ENCODE results near the gene GM2A.
"Not testable (repeated sequence)": the region's sequence is repeated elsewhere in the genome, so short reads cannot be mapped to it uniquely, and the experiment has no call there.

Gene GM2A

DNA sequence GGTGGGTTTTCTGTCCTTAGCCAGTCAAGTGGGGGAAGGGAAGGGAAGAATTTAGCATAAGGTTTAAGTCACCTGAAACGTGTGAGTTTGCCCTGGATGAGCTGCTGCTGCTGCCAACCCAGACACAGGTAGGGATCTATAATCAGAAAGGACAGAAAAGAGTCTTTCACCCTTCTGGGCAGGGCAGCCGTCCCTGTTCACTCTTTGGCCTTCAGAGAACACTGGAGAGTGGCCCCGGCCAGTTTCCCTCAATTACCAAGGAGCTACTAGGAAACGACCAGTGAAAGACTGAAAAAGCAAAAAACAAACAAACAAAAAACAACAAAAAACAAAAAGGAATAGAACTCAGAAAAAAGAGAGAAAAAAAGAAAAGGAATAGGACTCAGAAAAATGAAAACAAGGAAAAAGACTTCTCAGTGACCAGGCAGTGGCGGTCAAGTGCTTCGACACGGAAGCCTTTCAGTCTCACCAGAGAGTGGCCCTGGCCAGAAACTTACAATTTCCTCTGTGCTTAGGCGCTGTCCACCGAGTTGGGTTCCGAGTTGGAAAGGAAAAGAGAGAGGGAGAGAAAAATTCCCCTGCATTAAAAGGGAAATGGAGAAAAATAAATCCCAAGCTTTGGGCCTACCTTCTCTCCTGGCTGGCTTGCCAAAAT, 2.5 kb upstream of the GM2A start:
- Histone ChIP-seq H3K27ac (no peak overlapping the region), H3K27me3 (ENCODE audit: insufficient read depth, low read depth, severe bottlenecking) (no peaks in the 10 kb centered on the region), H3K36me3 (no peaks in the 10 kb centered on the region), H3K4me3 (ENCODE audit: low read depth, low read length) (no peak overlapping the region), H3K9me3 (ENCODE audit: severe bottlenecking) (no peaks in the 10 kb centered on the region)
- DNase-seq, result no peak
- TF ChIP-seq, protein P1, sequence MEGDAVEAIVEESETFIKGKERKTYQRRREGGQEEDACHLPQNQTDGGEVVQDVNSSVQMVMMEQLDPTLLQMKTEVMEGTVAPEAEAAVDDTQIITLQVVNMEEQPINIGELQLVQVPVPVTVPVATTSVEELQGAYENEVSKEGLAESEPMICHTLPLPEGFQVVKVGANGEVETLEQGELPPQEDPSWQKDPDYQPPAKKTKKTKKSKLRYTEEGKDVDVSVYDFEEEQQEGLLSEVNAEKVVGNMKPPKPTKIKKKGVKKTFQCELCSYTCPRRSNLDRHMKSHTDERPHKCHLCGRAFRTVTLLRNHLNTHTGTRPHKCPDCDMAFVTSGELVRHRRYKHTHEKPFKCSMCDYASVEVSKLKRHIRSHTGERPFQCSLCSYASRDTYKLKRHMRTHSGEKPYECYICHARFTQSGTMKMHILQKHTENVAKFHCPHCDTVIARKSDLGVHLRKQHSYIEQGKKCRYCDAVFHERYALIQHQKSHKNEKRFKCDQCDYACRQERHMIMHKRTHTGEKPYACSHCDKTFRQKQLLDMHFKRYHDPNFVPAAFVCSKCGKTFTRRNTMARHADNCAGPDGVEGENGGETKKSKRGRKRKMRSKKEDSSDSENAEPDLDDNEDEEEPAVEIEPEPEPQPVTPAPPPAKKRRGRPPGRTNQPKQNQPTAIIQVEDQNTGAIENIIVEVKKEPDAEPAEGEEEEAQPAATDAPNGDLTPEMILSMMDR (IDR thresholded peaks at IDR 0.05; ENCODE audit: low read depth, low read length), result no peak

DNA sequence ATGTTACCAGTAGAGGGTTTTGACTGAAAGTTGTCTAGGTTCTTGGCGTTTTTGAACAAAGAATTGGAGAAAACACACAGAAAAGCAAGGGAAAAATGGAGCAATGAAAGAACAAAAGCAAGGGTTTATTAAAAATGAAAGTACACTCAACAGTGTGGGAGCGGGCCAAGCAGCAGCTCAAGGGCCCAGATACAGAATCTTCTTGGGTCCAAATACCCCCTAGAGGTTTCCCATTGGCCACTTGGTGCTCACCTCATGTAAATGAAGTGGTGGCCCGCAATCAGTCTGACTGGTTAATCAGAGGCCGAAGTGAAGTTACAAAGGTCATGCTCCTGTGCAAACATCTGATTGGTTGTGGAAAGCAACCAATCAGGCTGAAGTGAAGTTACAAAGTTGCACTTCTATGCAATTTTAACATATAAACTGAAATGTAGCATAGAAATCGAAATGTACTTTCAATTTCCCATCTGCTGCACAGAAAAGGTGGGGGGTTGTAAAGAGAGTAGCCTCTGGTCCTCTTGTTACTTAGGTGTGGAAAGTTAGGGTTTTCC, 1.9 kb upstream of the GM2A start:
- Histone ChIP-seq H3K27ac (no peak overlapping the region), H3K4me3 (ENCODE audit: low read depth, low read length) (no peak overlapping the region)

DNA sequence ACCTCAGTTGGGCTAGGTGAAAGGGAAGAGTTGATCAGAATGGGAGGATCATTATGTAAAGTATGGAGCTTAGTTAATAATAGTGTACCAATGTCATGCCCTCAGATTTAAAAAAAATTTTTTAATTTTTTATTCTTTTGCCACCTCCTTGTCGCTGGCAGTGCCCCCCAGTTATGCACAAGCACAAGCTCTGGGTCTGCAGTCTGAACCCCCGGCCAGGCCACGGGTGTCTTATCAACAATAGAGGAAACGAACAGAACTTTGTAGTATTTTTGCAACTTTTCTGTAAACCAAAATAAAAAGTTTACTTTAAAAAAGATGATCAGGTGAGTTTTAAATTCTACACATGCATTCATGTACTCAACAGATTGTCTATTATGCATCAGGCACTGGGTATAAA, 1.4 kb upstream of the GM2A start:
- Histone ChIP-seq H3K9me3 (ENCODE audit: severe bottlenecking) (no peaks in the 10 kb centered on the region), H3K27ac (no peak overlapping the region), H3K36me3 (no peaks in the 10 kb centered on the region), H3K27me3 (ENCODE audit: insufficient read depth, low read depth, severe bottlenecking) (no peaks in the 10 kb centered on the region), H3K4me3 (ENCODE audit: low read depth, low read length) (no peak overlapping the region)
- DNase-seq, result no peak
- TF ChIP-seq, protein P1 (IDR thresholded peaks at IDR 0.05; ENCODE audit: low read depth, low read length), result no peak

More for the DNA sequence above, 1.9 kb upstream of the GM2A start:
- no peak for DNase-seq
- H3K9me3 ChIP-seq (ENCODE audit: severe bottlenecking), result no peaks in the 10 kb centered on the region
- TF ChIP-seq, protein P1 (IDR thresholded peaks at IDR 0.05; ENCODE audit: low read depth, low read length), result no peak
- H3K27me3 ChIP-seq (ENCODE audit: insufficient read depth, low read depth, severe bottlenecking), result no peaks in the 10 kb centered on the region
- no peaks in the 10 kb centered on the region for H3K36me3 ChIP-seq

DNA sequence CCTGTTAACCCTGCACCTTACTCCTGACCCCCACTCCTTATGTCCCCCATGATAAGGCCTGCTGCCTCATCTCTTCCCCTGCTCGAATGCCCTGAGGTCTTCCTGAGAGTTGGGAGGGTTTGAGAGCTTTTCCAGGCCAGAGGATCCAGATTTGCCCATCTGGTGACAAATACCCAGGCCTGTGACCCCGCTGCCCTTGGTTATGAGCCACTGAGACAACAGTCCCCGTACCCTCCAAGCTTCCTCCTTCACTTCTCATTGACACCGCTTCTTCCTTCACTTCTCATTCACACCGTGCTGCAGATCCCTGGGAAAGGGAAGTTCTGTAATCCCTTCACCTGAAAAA, 593 bp downstream of the GM2A start:
- TF ChIP-seq, protein P1 (IDR thresholded peaks at IDR 0.05; ENCODE audit: low read depth, low read length), result no peak
- H3K27me3 ChIP-seq (ENCODE audit: insufficient read depth, low read depth, severe bottlenecking), result no peaks in the 10 kb centered on the region
- H3K4me3 ChIP-seq (ENCODE audit: low read depth, low read length), result peak overlapping the region; percentile 67
- peak; percentile 15 for DNase-seq
- H3K36me3 ChIP-seq, result no peaks in the 10 kb centered on the region
- no peaks in the 10 kb centered on the region for H3K9me3 ChIP-seq (ENCODE audit: severe bottlenecking)
- no peak overlapping the region for H3K27ac ChIP-seq

DNA sequence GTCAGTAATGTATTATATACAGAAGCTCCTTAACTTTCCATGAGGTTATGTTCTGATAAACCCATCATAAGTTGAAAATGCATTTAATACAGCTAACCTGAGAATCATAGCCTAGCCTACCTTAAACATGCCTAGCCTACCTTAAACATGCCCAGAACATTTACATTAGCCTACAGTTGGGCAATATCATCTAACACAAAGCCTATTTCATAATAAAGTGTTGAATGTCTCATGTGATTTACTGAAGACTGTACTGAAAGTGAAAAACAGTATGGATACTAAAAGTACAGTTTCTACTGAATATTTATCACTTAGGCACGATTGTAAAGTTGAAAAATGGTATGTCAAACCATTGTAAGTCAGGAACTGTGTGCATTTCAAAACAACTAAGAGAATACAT, 1.6 kb downstream of the GM2A start:
- TF ChIP-seq, protein P1 (IDR thresholded peaks at IDR 0.05; ENCODE audit: low read depth, low read length), result no peak
- no peak for DNase-seq
- Histone ChIP-seq H3K27ac (no peak overlapping the region), H3K4me3 (ENCODE audit: low read depth, low read length) (no peak overlapping the region), H3K36me3 (no peaks in the 10 kb centered on the region), H3K27me3 (ENCODE audit: insufficient read depth, low read depth, severe bottlenecking) (no peaks in the 10 kb centered on the region), H3K9me3 (ENCODE audit: severe bottlenecking) (no peaks in the 10 kb centered on the region)

DNA sequence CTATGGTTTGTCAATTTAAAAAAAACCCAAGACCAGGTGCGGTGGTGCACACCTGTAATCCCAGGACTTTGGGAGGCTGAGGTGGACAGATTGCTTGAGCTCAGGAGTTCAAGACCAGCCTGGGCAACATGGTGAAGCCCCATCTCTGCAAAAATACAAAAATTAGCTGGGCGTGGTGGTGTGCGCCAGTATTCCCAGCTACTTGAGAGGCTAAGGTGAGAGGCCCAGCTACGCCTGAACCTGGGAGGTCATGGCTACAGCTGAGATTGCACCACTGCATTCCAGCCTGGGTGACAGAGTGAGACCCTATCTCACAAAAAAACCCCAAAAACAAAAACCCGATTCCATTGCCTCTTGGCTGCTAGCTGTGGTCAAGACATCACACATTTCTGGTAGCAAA, 2.0 kb downstream of the GM2A start:
- DNase-seq; H3K27ac ChIP-seq; H3K4me3 ChIP-seq (ENCODE audit: low read depth, low read length); H3K36me3 ChIP-seq; H3K27me3 ChIP-seq (ENCODE audit: insufficient read depth, low read depth, severe bottlenecking); H3K9me3 ChIP-seq (ENCODE audit: severe bottlenecking): not testable (repeated sequence)
